Choroid plexus epithelial cell (primary cell): Measurements from ENCODE around the gene AKAP10.

ENCODE experiments used
- DNase-seq: peaks from one replicate; pipeline ENCODE4 v3.0.0-alpha.2; 2010; ENCODE audit warnings: low read depth
- H3K4me3 ChIP-seq: 2 replicates; pipeline ENCODE4 v1.5.1; 2011; ENCODE audit warnings: low read depth, mild to moderate bottlenecking, control low read depth, low read length, moderate library complexity
- CTCF ChIP-seq: conservative IDR thresholded peaks from 2 replicates; pipeline ENCODE4 v1.5.1; 2011; ENCODE audit warnings: low read depth, mild to moderate bottlenecking, control low read depth, inconsistent platforms, low read length, moderate library complexity

Gene AKAP10

GRCh38 chr17:20009302-20010098 lies 31.9 kb upstream of the AKAP10 start, which contains the start of gene SPECC1:
Gene SPECC1, plus strand, starts transcription at chr17:20009359. Its CDS starts 87,293 bp downstream, at chr17:20096652.
- TF ChIP-seq CTCF: peak; percentile 58
- peak; percentile 61 for DNase-seq
- peak within 1 kb of the TSS; percentile 68 for H3K4me3 ChIP-seq

- peak overlapping the region; percentile 68 for H3K4me3 ChIP-seq
- no peak for DNase-seq
- TF ChIP-seq CTCF: no peak
Measured at GRCh38 chr17:20009052-20009301, 31.3 kb upstream of the AKAP10 start.

- TF ChIP-seq CTCF: no peak
- H3K4me3 ChIP-seq: peak overlapping the region; percentile 68
- DNase-seq: no peak
Measured at GRCh38 chr17:20008242-20009051, 30.8 kb upstream of the AKAP10 start.

- no peak overlapping the region for H3K4me3 ChIP-seq
- no peak for TF ChIP-seq CTCF
- no peak for DNase-seq
Measured at GRCh38 chr17:19996502-19996901, 18.9 kb upstream of the AKAP10 start.

GRCh38 chr17:19996086-19996485 lies 18.5 kb upstream of the AKAP10 start:
- no peak overlapping the region for H3K4me3 ChIP-seq
- no peak for TF ChIP-seq CTCF
- no peak for DNase-seq

- DNase-seq: peak; percentile 92
- TF ChIP-seq CTCF: peak; percentile 81
- no peak overlapping the region for H3K4me3 ChIP-seq
Measured at GRCh38 chr17:19992803-19993713, 15.4 kb upstream of the AKAP10 start.
